Neural crest cell (in vitro differentiated cells): ENCODE results near the gene KLHL40. TPM values are rescaled to one million over a fixed set of nuclear protein-coding genes. Genes with fewer than 3 reads are reported as not detected.

ENCODE experiments used
- DNase-seq: peaks from one replicate; pipeline ENCODE4 v3.0.0; 2021; ENCODE audit warnings: low read depth, mixed read lengths, low spot score
- H3K27ac Mint-ChIP-seq: one replicate; pipeline ENCODE4 v1.8.0; 2021; ENCODE audit warnings: mild to moderate bottlenecking, mixed read lengths; ENCODE audit not compliant: unreplicated experiment
- H3K27me3 Mint-ChIP-seq: 2 replicates; pipeline ENCODE4 v1.8.0; 2021; ENCODE audit warnings: low read depth, mild to moderate bottlenecking, mixed read lengths
- H3K36me3 Mint-ChIP-seq: 2 replicates; pipeline ENCODE4 v1.8.0; 2021; ENCODE audit warnings: low read depth, mild to moderate bottlenecking, mixed read lengths
- H3K4me1 Mint-ChIP-seq: 2 replicates; pipeline ENCODE4 v1.8.0; 2021; ENCODE audit warnings: mixed read lengths
- H3K4me3 Mint-ChIP-seq: one replicate; pipeline ENCODE4 v1.8.0; 2021; ENCODE audit warnings: mild to moderate bottlenecking, mixed read lengths
- H3K9me3 Mint-ChIP-seq: 2 replicates; pipeline ENCODE4 v1.8.0; 2021; ENCODE audit warnings: mixed read lengths
- CTCF ChIP-seq: fragments of 200-600 bp; sonication (generic); conservative IDR thresholded peaks from 2 replicates; pipeline ENCODE4 v1.5.0; 2021; ENCODE audit warnings: antibody characterized with exemption, mild to moderate bottlenecking
- total RNA-seq: library from RNA; stranded (reverse); gene quantifications from 2 replicates; pipeline ENCODE4 v1.2.1, GENCODE V29; 2021

Gene KLHL40
- total RNA-seq, 1 donor from 2014 or later: not detected

- H3K4me1 Mint-ChIP-seq: no peaks in the 10 kb centered on the region
- no peaks in the 10 kb centered on the region for H3K27me3 Mint-ChIP-seq
- no peak overlapping the region for H3K27ac Mint-ChIP-seq
- no peaks in the 10 kb centered on the region for H3K9me3 Mint-ChIP-seq
- no peak for DNase-seq
- no peak for TF ChIP-seq CTCF
- no peak overlapping the region for H3K4me3 Mint-ChIP-seq
- H3K36me3 Mint-ChIP-seq: no peaks in the 10 kb centered on the region
Observed at GRCh38 chr3:42709621-42710020, 24.3 kb downstream of the KLHL40 start.

GRCh38 chr3:42710323-42711021 is 25.1 kb downstream of the KLHL40 start:
- Mint-ChIP-seq H3K9me3 (no peaks in the 10 kb centered on the region), H3K27me3 (no peaks in the 10 kb centered on the region), H3K36me3 (no peaks in the 10 kb centered on the region), H3K27ac (no peak overlapping the region), H3K4me1 (no peaks in the 10 kb centered on the region), H3K4me3 (no peak overlapping the region)
- DNase-seq: no peak
- no peak for TF ChIP-seq CTCF

- Mint-ChIP-seq H3K36me3 (no peaks in the 10 kb centered on the region), H3K27me3 (no peaks in the 10 kb centered on the region), H3K4me3 (no peak overlapping the region), H3K4me1 (no peaks in the 10 kb centered on the region), H3K27ac (no peak overlapping the region), H3K9me3 (no peaks in the 10 kb centered on the region)
- TF ChIP-seq CTCF: no peak
- DNase-seq: no peak
Observed at GRCh38 chr3:42711491-42712343, 26.4 kb downstream of the KLHL40 start.

- Mint-ChIP-seq H3K4me3 (no peak overlapping the region), H3K4me1 (no peaks in the 10 kb centered on the region), H3K27ac (no peak overlapping the region), H3K36me3 (no peaks in the 10 kb centered on the region), H3K27me3 (no peaks in the 10 kb centered on the region), H3K9me3 (no peaks in the 10 kb centered on the region)
- TF ChIP-seq CTCF: no peak
- no peak for DNase-seq
Observed at GRCh38 chr3:42712344-42712648, 27.0 kb downstream of the KLHL40 start.

DNA sequence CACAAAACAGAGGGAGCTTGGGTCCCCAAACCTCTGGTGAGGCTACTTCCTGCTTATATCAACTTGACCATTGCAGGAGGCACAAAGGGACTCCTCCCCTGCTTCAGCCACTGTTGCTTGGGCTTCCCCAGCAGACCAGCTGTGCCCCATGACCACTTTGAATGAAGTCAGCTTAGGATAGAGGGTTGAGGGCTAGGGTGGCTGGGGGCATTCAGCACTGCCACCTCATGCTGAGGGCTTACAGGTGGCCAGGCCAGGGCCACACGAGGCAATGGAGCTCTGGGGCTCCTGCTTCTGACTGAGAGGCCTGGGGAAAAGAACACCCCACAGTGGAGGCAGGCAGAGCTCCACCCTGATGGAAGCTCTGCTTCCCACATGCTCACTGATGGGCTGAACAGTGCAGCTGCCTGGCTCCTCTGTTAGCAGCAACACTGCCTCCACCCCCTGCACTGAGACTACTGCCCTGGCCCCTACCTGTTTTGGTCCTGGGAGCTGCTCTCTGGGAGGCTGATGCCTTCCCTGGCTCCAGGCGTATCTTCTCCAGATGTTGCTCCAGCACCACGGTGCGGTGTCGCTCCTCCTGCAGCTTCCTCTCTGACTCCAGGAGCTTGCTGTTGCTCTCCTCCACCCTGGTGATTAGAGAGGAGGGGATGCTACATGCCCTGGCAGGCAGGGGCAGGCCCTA is 27.5 kb downstream of the KLHL40 start:
- Mint-ChIP-seq H3K4me3 (no peak overlapping the region), H3K36me3 (no peaks in the 10 kb centered on the region), H3K27ac (no peak overlapping the region), H3K9me3 (no peaks in the 10 kb centered on the region), H3K27me3 (no peaks in the 10 kb centered on the region), H3K4me1 (no peaks in the 10 kb centered on the region)
- no peak for DNase-seq
- no peak for TF ChIP-seq CTCF
